ENCODE data around the gene MBNL2. TPM values are rescaled to one million over a fixed set of nuclear protein-coding genes. Genes with fewer than 3 reads are reported as not detected.
A peak's percentile ranks its signal among the peaks of the same experiment; 100 is the strongest.

MBNL2 gene
- total RNA-seq, 4 donors from 2014 or later, result 92.8 to 132 (median 101) TPM

GRCh38 chr13:97302611-97303010 is 80.5 kb downstream of the MBNL2 start:
- peaks cover 56 to 96% (median 85%) of the 10 kb centered on the region in 4 donors for H3K4me1 ChIP-seq
- intact Hi-C loops (cut with DNase I), result no loop called here
- peak overlapping the region; percentile 31 to 46 (median 36) for H3K27ac ChIP-seq (replicated peaks in 1 of 4)
- TF ChIP-seq POLR2AphosphoS5 (IDR thresholded peaks at IDR 0.05) (no peak), POLR2A (IDR thresholded peaks at IDR 0.05; ENCODE audit: low read depth) (no peak)
- DNase-seq (ENCODE audit: extremely low spot score), result no peak
- no peaks in the 10 kb centered on the region for H3K27me3 ChIP-seq
- no peak overlapping the region for H3K4me3 ChIP-seq
- no peaks in the 10 kb centered on the region for H3K36me3 ChIP-seq
- WGBS, result 64% methylated on average over 3 of the region's 3 CpGs
- H3K9me3 ChIP-seq, result no peaks in the 10 kb centered on the region

DNA sequence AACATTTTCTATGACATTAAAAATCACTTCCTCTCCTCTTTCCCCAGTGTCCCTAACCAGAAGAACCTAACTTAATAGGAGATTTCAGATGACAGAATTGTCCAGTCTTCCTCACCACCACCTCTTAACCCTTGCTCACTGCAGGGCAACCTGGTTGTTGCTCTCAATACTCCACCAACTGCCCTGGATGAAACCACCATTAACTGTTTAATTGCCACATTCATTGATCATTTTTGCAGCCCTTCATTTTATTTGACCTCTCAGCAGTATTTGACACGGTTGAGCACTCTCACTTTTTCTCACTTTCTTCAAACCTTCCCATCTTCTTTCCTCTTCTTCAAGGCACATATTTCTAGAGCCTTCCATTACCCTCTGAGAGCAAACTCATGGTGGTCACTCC is 84.0 kb downstream of the MBNL2 start:
- H3K27ac ChIP-seq (replicated peaks in 1 of 4), result peak overlapping the region; percentile 3 to 56 (median 18)

DNA sequence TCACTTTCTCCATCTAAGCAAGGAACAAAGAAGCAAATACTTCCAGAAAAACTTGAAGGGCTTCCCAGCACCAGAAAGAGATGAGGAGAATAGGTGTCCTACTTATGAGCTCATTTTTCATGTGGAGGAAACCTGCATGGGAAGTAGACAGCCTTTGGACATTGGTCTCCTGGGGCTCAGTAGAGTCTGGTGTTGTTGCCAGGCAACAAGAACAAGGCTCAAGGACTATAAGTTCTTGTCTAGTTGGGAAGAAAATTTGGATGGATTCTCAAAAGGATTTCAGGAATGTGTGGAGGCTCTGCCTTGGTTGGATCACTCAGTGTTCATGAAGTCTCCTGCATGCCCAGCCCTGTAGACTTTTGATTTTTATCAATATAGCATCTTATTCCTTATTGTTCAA is 84.5 kb downstream of the MBNL2 start:
- Histone ChIP-seq H3K4me1 (peaks cover 70 to 97% (median 84%) of the 10 kb centered on the region in 4 donors), H3K27me3 (no peaks in the 10 kb centered on the region), H3K9me3 (no peaks in the 10 kb centered on the region), H3K4me3 (no peak overlapping the region), H3K27ac (replicated peaks in 1 of 4) (peak overlapping the region; percentile 3 to 56 (median 26)), H3K36me3 (no peaks in the 10 kb centered on the region)
- TF ChIP-seq EP300 (IDR thresholded peaks at IDR 0.05), result no peak
- TF ChIP-seq CTCF (IDR thresholded peaks at IDR 0.05), result no peak
- TF ChIP-seq POLR2AphosphoS5 (IDR thresholded peaks at IDR 0.05), result no peak
- TF ChIP-seq POLR2A (IDR thresholded peaks at IDR 0.05; ENCODE audit: low read depth), result no peak
- DNase-seq (ENCODE audit: extremely low spot score), result no peak
- intact Hi-C loops (cut with DNase I), result no loop called here

More for the DNA sequence above, 84.0 kb downstream of the MBNL2 start:
- TF ChIP-seq CTCF (IDR thresholded peaks at IDR 0.05), result no peak
- TF ChIP-seq POLR2AphosphoS5 (IDR thresholded peaks at IDR 0.05), result no peak
- no peak for TF ChIP-seq EP300 (IDR thresholded peaks at IDR 0.05)
- H3K27me3 ChIP-seq, result no peaks in the 10 kb centered on the region
- intact Hi-C loops (cut with DNase I), result no loop called here
- no peak for DNase-seq (ENCODE audit: extremely low spot score)
- H3K4me1 ChIP-seq, result peaks cover 75 to 97% (median 88%) of the 10 kb centered on the region in 4 donors
- WGBS, result 83% methylated on average over 1 of the region's 1 CpG
- H3K4me3 ChIP-seq, result no peak overlapping the region
- H3K9me3 ChIP-seq, result no peaks in the 10 kb centered on the region
- H3K36me3 ChIP-seq, result no peaks in the 10 kb centered on the region

- TF ChIP-seq POLR2AphosphoS5 (IDR thresholded peaks at IDR 0.05) (no peak), EP300 (IDR thresholded peaks at IDR 0.05) (no peak), CTCF (IDR thresholded peaks at IDR 0.05) (no peak), POLR2A (IDR thresholded peaks at IDR 0.05; ENCODE audit: low read depth) (no peak)
- H3K36me3 ChIP-seq, result no peaks in the 10 kb centered on the region
- H3K4me1 ChIP-seq, result peaks cover 69 to 97% (median 80%) of the 10 kb centered on the region in 4 donors
- no peaks in the 10 kb centered on the region for H3K9me3 ChIP-seq
- H3K27me3 ChIP-seq, result no peaks in the 10 kb centered on the region
- intact Hi-C loops (cut with DNase I), result no loop called here
- 50% methylated on average over 7 of the region's 7 CpGs for WGBS
- no peak for DNase-seq (ENCODE audit: extremely low spot score)
- peak overlapping the region; percentile 47 to 59 (median 57) for H3K27ac ChIP-seq (replicated peaks in 1 of 4)
- H3K4me3 ChIP-seq, result no peak overlapping the region
These were observed 85.2 kb downstream of the MBNL2 start for GRCh38 chr13:97307118-97307881.

- no peak for DNase-seq (ENCODE audit: extremely low spot score)
- Histone ChIP-seq H3K27ac (replicated peaks in 1 of 4) (peak overlapping the region; percentile 47 to 59 (median 57)), H3K9me3 (no peaks in the 10 kb centered on the region), H3K4me1 (peaks cover 62 to 93% (median 72%) of the 10 kb centered on the region in 4 donors), H3K36me3 (no peaks in the 10 kb centered on the region), H3K4me3 (no peak overlapping the region), H3K27me3 (no peaks in the 10 kb centered on the region)
- TF ChIP-seq CTCF (IDR thresholded peaks at IDR 0.05) (no peak), POLR2AphosphoS5 (IDR thresholded peaks at IDR 0.05) (no peak), POLR2A (IDR thresholded peaks at IDR 0.05; ENCODE audit: low read depth) (no peak), EP300 (IDR thresholded peaks at IDR 0.05) (no peak)
- intact Hi-C loops (cut with DNase I), result no loop called here
- WGBS, result 33% methylated on average over 3 of the region's 3 CpGs
These were observed 85.9 kb downstream of the MBNL2 start for GRCh38 chr13:97307882-97308624.
